Ascending aorta (tissue), 2 donors: ENCODE data around the gene HLA-G. TPM values are rescaled to one million over a fixed set of nuclear protein-coding genes. Genes with fewer than 3 reads are reported as not detected.

ENCODE experiments used
- DNase-seq, 2 donors: peaks; one replicate each; pipeline ENCODE4 v3.0.0-alpha.2; 2019; ENCODE audit warnings: low spot score in 2 of 2
- H3K27ac ChIP-seq, 2 donors: fragments of 200-600 bp; sonication (generic); one replicate each; pipeline ENCODE4 v1.5.1; 2016 to 2017; ENCODE audit warnings: mild to moderate bottlenecking in 1 of 2
- H3K27me3 ChIP-seq: fragments of 200-600 bp; sonication (generic); one replicate; pipeline ENCODE4 v1.5.1; 2017
- H3K36me3 ChIP-seq, 2 donors: fragments of 200-600 bp; sonication (generic); one replicate each; pipeline ENCODE4 v1.5.1; 2016
- H3K4me1 ChIP-seq, 2 donors: fragments of 200-600 bp; sonication (generic); one replicate each; pipeline ENCODE4 v1.5.1; 2016 to 2017; ENCODE audit warnings: mild to moderate bottlenecking in 1 of 2
- H3K4me3 ChIP-seq, 2 donors: fragments of 200-600 bp; sonication (generic); one replicate each; pipeline ENCODE4 v1.5.1; 2016 to 2017; ENCODE audit warnings: mild to moderate bottlenecking in 1 of 2
- H3K9me3 ChIP-seq, 2 donors: fragments of 200-600 bp; sonication (generic); one replicate each; pipeline ENCODE4 v1.5.1; 2016
- CTCF ChIP-seq, 3 experiments: fragments of 200-600 bp in 2 of 3; fragments of 450-650 bp in 1 of 3; sonication (generic) in 2 of 3; IDR thresholded peaks; one replicate each; pipeline ENCODE4 v1.5.1; 2016 to 2019; ENCODE audit warnings: antibody characterized with exemption in 3 of 3, mild to moderate bottlenecking in 1 of 3, moderate library complexity in 1 of 3
- intact Hi-C: fragments of 100-400 bp; cut with DNase I; formaldehyde crosslinking; loops from one replicate; pipeline ENCODE4 v1.15.1; 2023
- total RNA-seq: library from RNA; depleted of rRNA; stranded (reverse); fragments of >200 nt; gene quantifications from one replicate; pipeline ENCODE4 v1.1.0, GENCODE V29; 2016

Gene HLA-G
- total RNA-seq, 1 donor from 2014 or later, result not detected

GRCh38 chr6:29845405-29846006 lies 17.9 kb downstream of the HLA-G start:
- H3K27ac ChIP-seq, result no peak overlapping the region
- no peaks in the 10 kb centered on the region for H3K36me3 ChIP-seq
- no peak overlapping the region for H3K4me3 ChIP-seq
- H3K9me3 ChIP-seq, result no peaks in the 10 kb centered on the region
- no peak for DNase-seq
- intact Hi-C loops, result loop anchor here (10.0 kb wide), 1 partner anchor 289 kb away; the partner anchor contains the start of gene TRIM40
- TF ChIP-seq CTCF (IDR thresholded peaks at IDR 0.05), result no peak
- peaks cover 0 to 5% of the 10 kb centered on the region in 2 donors for H3K4me1 ChIP-seq
- H3K27me3 ChIP-seq, result no peaks in the 10 kb centered on the region

- DNase-seq, result peak in 1 of 2 donors; percentile 86
Observed at GRCh38 chr6:29847871-29848630, 20.4 kb downstream of the HLA-G start.

GRCh38 chr6:29850011-29850553 lies 22.5 kb downstream of the HLA-G start:
- no peak overlapping the region for H3K27ac ChIP-seq
- no peaks in the 10 kb centered on the region for H3K36me3 ChIP-seq
- H3K4me3 ChIP-seq, result peak overlapping the region; percentile 38 to 39
- no peak for TF ChIP-seq CTCF (IDR thresholded peaks at IDR 0.05)
- no peaks in the 10 kb centered on the region for H3K9me3 ChIP-seq
- intact Hi-C loops, result no loop called here
- DNase-seq, result no peak
- H3K4me1 ChIP-seq, result peaks cover 0 to 5% of the 10 kb centered on the region in 2 donors
- no peaks in the 10 kb centered on the region for H3K27me3 ChIP-seq

More at GRCh38 chr6:29847871-29848630, 20.4 kb downstream of the HLA-G start:
- H3K27ac ChIP-seq, result no peak overlapping the region
- peaks cover 0 to 5% of the 10 kb centered on the region in 2 donors for H3K4me1 ChIP-seq
- intact Hi-C loops, result loop anchor here (1.0 to 10.0 kb wide), 3 partner anchors 128 to 287 kb away; partner anchors contain the start of gene TRIM40
- H3K4me3 ChIP-seq, result no peak overlapping the region
- H3K27me3 ChIP-seq, result no peaks in the 10 kb centered on the region
- H3K36me3 ChIP-seq, result no peaks in the 10 kb centered on the region
- no peaks in the 10 kb centered on the region for H3K9me3 ChIP-seq
- peak; percentile 81 to 93 (median 90) for TF ChIP-seq CTCF (IDR thresholded peaks at IDR 0.05)

GRCh38 chr6:29851190-29851589 lies 23.6 kb downstream of the HLA-G start:
- no peak for DNase-seq
- TF ChIP-seq CTCF (IDR thresholded peaks at IDR 0.05), result no peak
- Histone ChIP-seq H3K9me3 (no peaks in the 10 kb centered on the region), H3K36me3 (no peaks in the 10 kb centered on the region), H3K27ac (no peak overlapping the region), H3K4me1 (peaks cover 0 to 5% of the 10 kb centered on the region in 2 donors), H3K27me3 (no peaks in the 10 kb centered on the region), H3K4me3 (no peak overlapping the region)
- intact Hi-C loops, result no loop called here

- peaks cover 0 to 5% of the 10 kb centered on the region in 2 donors for H3K4me1 ChIP-seq
- no peaks in the 10 kb centered on the region for H3K27me3 ChIP-seq
- H3K9me3 ChIP-seq, result no peaks in the 10 kb centered on the region
- TF ChIP-seq CTCF (IDR thresholded peaks at IDR 0.05), result no peak
- no peaks in the 10 kb centered on the region for H3K36me3 ChIP-seq
- DNase-seq, result no peak
- no peak overlapping the region for H3K27ac ChIP-seq
- intact Hi-C loops, result no loop called here
- no peak overlapping the region for H3K4me3 ChIP-seq
Observed at GRCh38 chr6:29853245-29853644, 25.6 kb downstream of the HLA-G start.
